GM19351 (cell line): ENCODE data around the gene ADNP.
A peak's percentile ranks its signal among the peaks of the same experiment; 100 is the strongest.

Source experiments
- ATAC-seq: cut with Tn5 transposase; IDR thresholded peaks from one replicate; pipeline ENCODE4 v1.9.1; 2021; ENCODE audit warnings: mild to moderate bottlenecking, moderate library complexity; ENCODE audit not compliant: unreplicated experiment

ADNP gene

GRCh38 chr20:50852085-50852484 lies 79.2 kb downstream of the ADNP start:
- no peak for ATAC-seq

- ATAC-seq, result no peak
These were observed 80.4 kb downstream of the ADNP start for GRCh38 chr20:50850721-50851286.

DNA sequence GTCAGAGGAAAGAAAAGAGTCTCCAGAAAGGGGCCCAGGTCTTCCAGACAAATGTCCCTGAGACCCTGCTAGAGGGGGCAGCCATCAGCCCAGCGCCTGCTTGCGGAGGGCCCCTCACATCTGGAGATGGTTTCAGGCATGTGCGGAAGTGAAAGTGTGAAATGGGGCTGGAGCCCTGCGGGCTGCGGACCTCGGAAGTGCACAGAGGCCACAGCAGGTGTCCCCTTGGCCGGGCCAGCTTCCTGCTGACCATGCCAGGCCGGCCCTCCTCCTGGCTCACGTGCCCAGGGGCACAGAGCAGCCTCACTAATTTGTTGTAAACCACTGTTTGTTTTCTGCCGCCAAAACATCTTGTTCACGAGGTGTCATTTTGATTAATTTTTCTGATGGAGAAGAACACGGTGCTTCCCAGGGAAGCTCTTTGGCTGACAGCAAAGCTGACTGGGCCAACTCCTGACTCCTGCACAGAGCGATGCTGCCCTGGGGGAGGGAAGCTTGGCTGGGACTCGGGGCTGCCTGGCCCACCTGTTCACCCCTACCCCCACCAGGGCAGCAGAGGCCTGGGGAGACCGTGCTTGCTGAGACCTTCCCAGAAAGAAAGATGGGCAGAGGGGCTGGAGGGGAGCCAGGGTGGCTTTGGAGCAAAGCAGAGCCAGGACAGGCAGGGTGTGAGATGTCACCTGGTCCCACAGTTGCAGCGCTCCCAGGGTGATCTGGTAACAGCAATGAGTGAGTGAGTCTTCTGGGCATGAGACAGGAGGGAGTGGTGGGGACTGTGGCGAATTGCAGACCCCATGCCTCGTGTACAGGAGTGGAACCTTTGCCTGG lies 82.2 kb downstream of the ADNP start:
- ATAC-seq, result peak; percentile 45

GRCh38 chr20:50848341-50848808 lies 82.9 kb downstream of the ADNP start:
- ATAC-seq, result no peak

GRCh38 chr20:50845566-50846215 lies 85.5 kb downstream of the ADNP start:
- ATAC-seq, result no peak

- ATAC-seq, result peak; percentile 91
These were observed 86.7 kb downstream of the ADNP start for GRCh38 chr20:50844430-50845100.

DNA sequence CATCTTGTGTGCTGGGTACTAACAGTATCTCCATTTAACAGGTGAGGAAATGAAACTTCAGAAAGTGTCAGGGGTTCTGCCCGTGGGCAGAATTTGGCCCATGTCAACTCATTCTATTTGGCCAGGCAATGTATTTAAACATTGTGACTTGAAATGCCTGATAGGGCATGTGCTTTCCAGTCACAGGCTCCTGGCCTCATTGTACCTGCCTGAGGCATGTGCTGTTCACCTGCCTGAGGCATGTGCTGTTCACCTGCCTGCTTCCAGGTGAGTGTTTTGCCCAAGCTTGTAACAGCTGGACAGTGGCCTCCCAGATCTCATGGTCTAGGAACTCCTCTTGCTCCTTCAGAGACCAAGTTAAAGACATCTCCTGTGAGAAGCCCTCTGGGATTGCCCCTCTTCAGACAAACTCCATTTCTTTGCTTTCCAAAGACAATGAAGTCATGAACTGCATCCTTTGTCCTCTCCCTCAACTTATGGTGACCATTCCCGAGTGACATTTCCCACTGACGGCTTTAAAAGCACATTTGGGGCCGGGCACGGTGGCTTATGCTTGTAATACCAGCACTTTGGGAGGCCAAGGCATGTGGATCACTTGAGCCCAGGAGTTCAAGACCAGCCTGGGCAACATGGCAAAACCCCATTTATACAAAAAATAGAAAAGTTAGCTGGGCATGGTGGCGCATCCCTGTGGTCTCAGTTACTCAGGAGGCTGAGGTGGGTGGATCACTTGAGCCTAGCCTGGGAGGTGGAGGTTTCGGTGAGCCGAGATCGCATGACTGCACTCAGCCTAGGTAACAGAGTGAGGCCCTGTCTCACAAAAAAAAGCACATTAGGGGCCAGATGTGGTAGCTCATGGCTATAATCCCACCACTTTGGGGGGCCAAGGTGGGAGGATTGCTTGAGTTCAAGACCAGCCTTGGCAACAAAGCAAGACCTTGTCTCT lies 87.6 kb downstream of the ADNP start:
- ATAC-seq, result no peak

GRCh38 chr20:50842821-50843220 lies 88.4 kb downstream of the ADNP start:
- no peak for ATAC-seq
